GM12873 (cell line): ENCODE results near the gene ADAM8.

Experiments
- TF ChIP-seq, protein P1 (sequence below): IDR thresholded peaks from 2 replicates; pipeline ENCODE4 v1.5.1; 2012; ENCODE audit warnings: low read depth, mild to moderate bottlenecking, moderate library complexity, low read length, control low read depth; ENCODE audit not compliant: insufficient read depth; ENCODE audit errors: missing control alignments

The ADAM8 gene

DNA sequence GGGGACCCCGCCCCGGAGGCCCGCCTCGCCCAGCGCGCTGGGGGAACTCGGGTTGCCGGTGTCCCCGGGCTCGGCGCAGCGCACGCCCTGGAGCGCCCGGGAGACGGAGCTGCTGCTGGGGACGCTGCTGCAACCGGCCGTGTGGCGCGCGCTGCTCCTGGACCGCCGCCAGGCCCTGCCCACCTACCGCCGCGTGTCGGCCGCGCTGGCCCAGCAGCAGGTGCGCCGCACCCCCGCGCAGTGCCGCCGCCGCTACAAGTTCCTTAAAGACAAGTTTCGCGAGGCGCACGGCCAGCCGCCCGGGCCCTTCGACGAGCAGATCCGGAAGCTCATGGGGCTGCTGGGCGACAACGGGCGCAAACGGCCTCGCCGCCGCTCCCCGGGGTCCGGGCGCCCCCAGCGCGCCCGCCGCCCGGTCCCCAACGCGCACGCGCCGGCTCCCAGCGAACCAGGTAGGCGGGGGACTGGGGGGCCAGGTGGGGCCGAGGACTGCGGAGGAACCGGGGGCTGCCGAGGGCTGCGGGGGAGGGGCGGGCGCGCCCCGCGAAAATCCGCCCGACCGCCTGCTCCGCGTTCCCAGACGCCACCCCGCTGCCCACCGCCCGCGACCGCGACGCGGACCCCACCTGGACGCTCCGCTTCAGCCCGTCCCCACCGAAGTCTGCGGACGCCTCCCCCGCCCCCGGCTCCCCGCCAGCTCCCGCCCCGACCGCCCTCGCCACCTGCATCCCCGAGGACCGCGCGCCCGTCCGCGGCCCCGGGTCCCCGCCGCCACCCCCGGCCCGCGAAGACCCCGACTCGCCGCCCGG, 46.1 kb downstream of the ADAM8 start:
- TF ChIP-seq, protein P1, sequence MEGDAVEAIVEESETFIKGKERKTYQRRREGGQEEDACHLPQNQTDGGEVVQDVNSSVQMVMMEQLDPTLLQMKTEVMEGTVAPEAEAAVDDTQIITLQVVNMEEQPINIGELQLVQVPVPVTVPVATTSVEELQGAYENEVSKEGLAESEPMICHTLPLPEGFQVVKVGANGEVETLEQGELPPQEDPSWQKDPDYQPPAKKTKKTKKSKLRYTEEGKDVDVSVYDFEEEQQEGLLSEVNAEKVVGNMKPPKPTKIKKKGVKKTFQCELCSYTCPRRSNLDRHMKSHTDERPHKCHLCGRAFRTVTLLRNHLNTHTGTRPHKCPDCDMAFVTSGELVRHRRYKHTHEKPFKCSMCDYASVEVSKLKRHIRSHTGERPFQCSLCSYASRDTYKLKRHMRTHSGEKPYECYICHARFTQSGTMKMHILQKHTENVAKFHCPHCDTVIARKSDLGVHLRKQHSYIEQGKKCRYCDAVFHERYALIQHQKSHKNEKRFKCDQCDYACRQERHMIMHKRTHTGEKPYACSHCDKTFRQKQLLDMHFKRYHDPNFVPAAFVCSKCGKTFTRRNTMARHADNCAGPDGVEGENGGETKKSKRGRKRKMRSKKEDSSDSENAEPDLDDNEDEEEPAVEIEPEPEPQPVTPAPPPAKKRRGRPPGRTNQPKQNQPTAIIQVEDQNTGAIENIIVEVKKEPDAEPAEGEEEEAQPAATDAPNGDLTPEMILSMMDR = no peak

DNA sequence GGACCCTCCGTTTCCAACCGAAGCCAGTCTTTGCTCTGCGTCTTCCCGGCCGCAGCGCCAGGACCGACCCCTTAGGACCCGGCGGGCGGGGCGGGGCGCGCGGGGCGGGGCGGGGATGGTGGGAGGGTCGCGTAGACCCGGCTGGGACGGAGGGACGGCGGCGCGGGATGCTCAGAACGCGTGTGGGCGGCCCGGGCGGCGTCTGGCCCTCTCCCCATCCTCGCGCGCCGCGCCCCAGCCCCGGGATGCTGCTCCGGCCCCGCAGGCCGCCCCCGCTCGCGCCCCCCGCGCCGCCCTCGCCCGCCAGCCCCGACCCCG, 46.7 kb downstream of the ADAM8 start, which contains the start of gene UTF1:
Gene UTF1 (plus strand): TSS at position 174 of the 318 bp plus-strand sequence. CDS start 72 bp downstream, at position 246.
- TF ChIP-seq, protein P1 = no peak

DNA sequence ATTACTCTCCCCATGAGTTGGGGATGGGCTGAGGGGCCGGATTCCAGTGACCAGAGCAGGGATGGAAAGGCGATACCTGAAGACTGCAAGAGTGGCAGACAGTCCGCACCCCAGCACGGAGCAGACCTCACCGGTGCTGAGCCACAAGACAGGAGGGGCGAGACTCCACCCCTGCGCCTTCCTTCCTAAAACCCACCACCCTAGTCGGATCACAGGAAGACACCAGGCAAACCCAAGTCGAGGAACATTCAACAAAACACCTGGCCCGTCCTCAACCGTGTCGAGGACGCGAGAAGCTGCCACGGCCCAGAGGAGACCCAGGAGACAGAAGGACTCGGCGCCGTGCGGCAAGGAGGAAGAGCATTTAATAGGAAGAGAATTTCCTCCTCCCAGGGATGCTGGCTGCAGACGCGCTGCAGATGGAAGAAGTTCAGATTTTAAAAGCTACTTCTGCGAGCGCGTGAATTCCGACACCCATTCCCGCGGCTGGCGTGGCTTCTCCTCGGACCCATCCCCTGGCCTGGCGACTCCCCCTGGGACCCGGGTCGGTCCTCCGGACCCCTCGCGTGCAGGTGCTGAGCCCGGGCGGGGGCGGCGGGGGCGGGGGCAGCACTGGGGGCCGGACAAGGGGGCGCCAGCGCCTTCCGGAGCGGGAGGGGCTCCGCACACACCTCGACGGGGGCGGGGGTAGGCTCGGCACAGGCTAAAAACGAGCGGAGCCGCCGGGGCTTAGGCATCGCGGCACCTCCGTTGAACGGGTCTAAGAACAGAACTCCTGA, 47.2 kb downstream of the ADAM8 start:
- TF ChIP-seq, protein P1 = no peak

DNA sequence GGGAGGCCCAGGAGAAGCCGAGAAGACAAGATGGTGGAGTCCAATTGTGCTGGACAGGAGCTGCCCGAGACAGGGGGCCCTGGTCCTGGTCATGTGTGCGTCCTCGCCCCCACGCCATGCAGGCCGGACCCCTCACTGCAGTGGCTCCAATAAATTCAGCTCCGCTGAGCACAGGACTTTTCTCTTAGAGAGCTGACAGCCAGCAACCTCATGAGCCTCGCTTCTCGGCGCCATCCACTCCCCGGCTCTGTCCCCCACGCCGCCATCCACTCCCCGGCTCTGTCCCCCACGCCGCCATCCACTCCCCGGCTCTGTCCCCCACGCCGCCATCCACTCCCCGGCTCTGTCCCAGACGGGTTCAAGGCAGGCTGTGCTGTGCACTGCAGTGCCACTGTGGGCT, 49.4 kb downstream of the ADAM8 start:
- TF ChIP-seq, protein P1 = no peak

DNA sequence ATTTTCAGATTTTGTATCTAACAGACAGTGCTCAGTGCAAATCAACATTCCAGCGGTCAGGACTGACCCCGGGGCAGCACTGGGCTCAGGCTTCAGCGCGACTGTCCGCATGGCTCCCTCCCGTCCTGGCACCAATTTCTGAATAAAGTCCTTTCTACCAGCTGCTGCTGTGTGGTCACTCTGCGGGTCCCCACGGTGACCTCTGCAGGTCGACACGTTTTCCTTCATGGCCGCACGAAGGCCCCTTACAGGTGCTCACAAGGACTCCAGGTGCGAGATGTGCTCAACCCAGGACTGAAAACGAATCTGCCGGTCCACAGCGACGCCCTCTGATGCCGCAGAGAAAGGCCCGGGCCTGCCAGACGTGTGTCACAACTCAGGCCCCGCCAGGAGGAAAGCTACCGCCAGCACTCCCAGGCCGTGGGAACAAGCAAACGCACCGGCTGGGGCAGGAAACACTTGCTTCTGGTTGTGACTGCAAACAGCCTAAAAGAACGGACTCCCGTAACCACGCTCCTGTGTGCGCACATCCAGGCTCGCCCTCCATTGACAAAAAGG, 50.3 kb downstream of the ADAM8 start:
- TF ChIP-seq, protein P1 = peak; percentile 30

DNA sequence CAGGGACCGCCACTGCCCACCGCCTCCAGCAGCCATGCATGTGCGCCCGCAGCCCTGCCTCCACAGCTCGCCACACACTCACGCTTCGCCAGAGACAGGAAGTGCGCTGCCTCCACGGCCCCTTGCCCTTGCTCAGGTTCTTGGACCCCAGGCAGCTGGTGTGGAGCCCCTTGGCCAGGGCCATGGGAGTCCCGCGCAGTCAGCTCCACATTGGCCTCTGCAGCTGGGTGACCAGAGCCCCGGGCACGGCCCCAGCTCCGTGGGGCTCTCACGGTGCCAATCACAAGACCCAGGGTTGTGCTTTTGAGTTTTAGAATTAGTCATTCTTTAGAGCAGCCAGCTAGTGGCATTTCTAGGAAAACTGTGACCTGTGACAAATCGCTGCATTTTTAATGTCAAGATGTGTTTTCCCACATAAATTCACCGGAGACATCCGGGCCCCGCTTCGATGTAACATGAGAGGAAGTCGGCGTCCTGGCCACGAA, 50.9 kb downstream of the ADAM8 start:
- TF ChIP-seq, protein P1 = no peak
